GM15510 (cell line): Measurements from ENCODE around the gene RNF130.

ENCODE experiments used
- POLR2A ChIP-seq: IDR thresholded peaks from 3 replicates; pipeline ENCODE4 v1.6.1; 2011; ENCODE audit warnings: borderline replicate concordance; ENCODE audit not compliant: insufficient read length; ENCODE audit errors: extremely low read depth

Gene RNF130

GRCh38 chr5:179920175-179920574 is 151.4 kb downstream of the RNF130 start:
- TF ChIP-seq POLR2A, result no peak

- TF ChIP-seq POLR2A, result no peak
These were observed 152.0 kb downstream of the RNF130 start for GRCh38 chr5:179919487-179920060.

GRCh38 chr5:179918742-179919486 is 152.6 kb downstream of the RNF130 start:
- TF ChIP-seq POLR2A, result no peak

GRCh38 chr5:179916523-179916922 is 155.0 kb downstream of the RNF130 start:
- no peak for TF ChIP-seq POLR2A

GRCh38 chr5:179915406-179915935 is 156.1 kb downstream of the RNF130 start:
- no peak for TF ChIP-seq POLR2A

GRCh38 chr5:179914032-179914755 is 157.4 kb downstream of the RNF130 start:
- TF ChIP-seq POLR2A, result no peak

- TF ChIP-seq POLR2A, result no peak
These were observed 158.1 kb downstream of the RNF130 start for GRCh38 chr5:179913461-179913860.

GRCh38 chr5:179912951-179913350 is 158.6 kb downstream of the RNF130 start:
- TF ChIP-seq POLR2A, result no peak

- TF ChIP-seq POLR2A, result no peak
These were observed 159.2 kb downstream of the RNF130 start for GRCh38 chr5:179912386-179912785.

GRCh38 chr5:179909224-179909623 is 162.3 kb downstream of the RNF130 start:
- no peak for TF ChIP-seq POLR2A

- TF ChIP-seq POLR2A, result no peak
These were observed 163.0 kb downstream of the RNF130 start for GRCh38 chr5:179908528-179908927.

- peak; percentile 83 for TF ChIP-seq POLR2A
These were observed 163.8 kb downstream of the RNF130 start, which contains the start of gene TBC1D9B for GRCh38 chr5:179907556-179908324. TSS of gene TBC1D9B (minus strand) at chr5:179907897. CDS start at chr5:179907821, 76 bp downstream.

GRCh38 chr5:179906795-179907555 is 164.6 kb downstream of the RNF130 start:
- no peak for TF ChIP-seq POLR2A

GRCh38 chr5:179906294-179906794 is 165.2 kb downstream of the RNF130 start:
- TF ChIP-seq POLR2A, result no peak
